Urinary bladder (tissue), 4 donors: ENCODE data around the gene FGF23. TPM values are rescaled to one million over a fixed set of nuclear protein-coding genes. Genes with fewer than 3 reads are reported as not detected.

Source experiments
- DNase-seq: peaks from one replicate; pipeline ENCODE4 v3.0.0-alpha.2; 2015; ENCODE audit errors: extremely low spot score
- H3K27ac ChIP-seq: one replicate; pipeline ENCODE4 v1.5.1; 2013; ENCODE audit warnings: low read depth, mild to moderate bottlenecking, moderate library complexity
- H3K36me3 ChIP-seq: one replicate; pipeline ENCODE4 v1.6.1; 2013; ENCODE audit warnings: mild to moderate bottlenecking, moderate library complexity; ENCODE audit not compliant: insufficient read depth
- H3K4me1 ChIP-seq: one replicate; pipeline ENCODE4 v1.6.1; 2013; ENCODE audit warnings: mild to moderate bottlenecking, moderate library complexity; ENCODE audit not compliant: insufficient read depth
- H3K4me3 ChIP-seq: one replicate; pipeline ENCODE4 v1.5.1; 2013; ENCODE audit warnings: low read depth, low read length
- WGBS: extraction: QIAGEN DNeasy Blood & Tissue Kit; methylation state at CpG from one replicate; pipeline ENCODE4 v1.1.7; 2013; 5-methylcytosine and 5-hydroxymethylcytosine counted together
- polyA plus RNA-seq: library from polyadenylated mRNA; stranded (reverse); fragments of 200-250 nt; gene quantifications from one replicate; pipeline ENCODE4 v1.2.3, GENCODE V29; 2013
- total RNA-seq: library from RNA; depleted of rRNA; stranded (reverse); fragments of >200 nt; gene quantifications from one replicate; pipeline ENCODE4 v1.2.3, GENCODE V29; 2014
- donor health status: healthy with polysubstance abuse.
- donor health status: healthy.

FGF23 gene
- total and polyA plus RNA-seq, 2 donors, result not detected

GRCh38 chr12:4369548-4369947 lies 10.0 kb downstream of the FGF23 start:
- Histone ChIP-seq H3K4me3 (no peak overlapping the region), H3K36me3 (no peaks in the 10 kb centered on the region), H3K27ac (no peak overlapping the region), H3K4me1 (no peaks in the 10 kb centered on the region)
- 91% methylated on average over 4 of the region's 4 CpGs for WGBS
- no peak for DNase-seq

DNA sequence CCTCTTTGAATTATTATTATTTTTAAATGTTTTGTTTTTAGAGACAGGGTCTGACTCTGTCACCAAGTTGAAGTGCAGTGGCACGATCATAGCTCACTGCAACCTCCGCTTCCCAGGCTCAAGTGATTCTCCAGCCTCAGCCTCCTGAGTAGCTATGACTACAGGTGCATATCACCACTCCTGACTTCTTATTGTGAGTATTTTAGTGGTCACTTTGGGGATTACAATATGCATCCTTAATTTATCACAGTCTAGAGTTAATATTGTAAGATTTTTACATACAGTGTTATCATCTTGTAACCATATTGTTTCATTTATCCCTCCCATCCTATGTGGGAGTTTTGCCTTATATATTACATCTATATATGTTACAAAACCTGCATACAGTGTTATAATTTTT lies 13.4 kb downstream of the FGF23 start:
- Histone ChIP-seq H3K4me1 (no peaks in the 10 kb centered on the region), H3K27ac (no peak overlapping the region), H3K4me3 (no peak overlapping the region), H3K36me3 (no peaks in the 10 kb centered on the region)
- DNase-seq, result no peak
- 90% methylated on average over 2 of the region's 2 CpGs for WGBS

DNA sequence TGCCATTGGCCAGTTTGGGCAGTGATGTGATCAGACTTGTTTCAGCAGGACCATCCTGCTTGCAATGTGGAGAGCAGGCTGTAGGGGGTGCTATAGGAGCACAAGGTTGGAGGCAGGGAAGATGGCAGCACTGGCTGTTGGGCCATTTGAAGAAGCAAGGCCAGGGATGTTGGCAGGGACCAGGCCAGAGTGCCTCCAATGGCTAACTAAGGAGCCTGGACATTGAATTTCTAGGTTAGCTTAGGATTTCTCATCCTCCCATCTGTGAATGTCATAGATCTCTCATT lies 23.5 kb downstream of the FGF23 start:
- Histone ChIP-seq H3K27ac (no peak overlapping the region), H3K36me3 (peaks cover 5% of the 10 kb centered on the region), H3K4me3 (no peak overlapping the region), H3K4me1 (no peaks in the 10 kb centered on the region)
- no peak for DNase-seq

GRCh38 chr12:4355156-4356040 lies 24.1 kb downstream of the FGF23 start:
- WGBS, result 56% methylated on average over 3 of the region's 3 CpGs

DNA sequence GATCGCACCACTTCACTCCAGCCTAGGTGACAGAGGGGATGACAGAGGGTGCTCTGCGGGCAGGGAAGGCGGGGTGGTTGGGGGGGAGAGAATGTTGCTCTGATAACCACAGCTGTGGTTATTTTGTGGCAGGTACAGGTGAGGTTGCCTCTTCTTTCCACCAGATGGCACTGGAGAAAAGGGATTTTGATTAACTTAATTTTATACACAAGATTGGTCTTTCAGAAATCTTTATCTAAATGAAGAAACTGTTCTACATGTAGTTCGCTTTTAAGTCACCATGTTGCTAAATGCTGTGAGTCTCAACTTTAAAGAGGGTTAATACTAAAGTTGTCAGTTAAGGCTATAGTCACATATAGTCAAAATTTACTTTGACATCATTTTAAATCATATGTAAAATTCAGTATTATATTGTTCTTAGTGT lies 25.7 kb downstream of the FGF23 start:
- no peak overlapping the region for H3K27ac ChIP-seq
- no peaks in the 10 kb centered on the region for H3K4me1 ChIP-seq
- 42% methylated on average over 4 of the region's 4 CpGs for WGBS
- DNase-seq, result no peak
- no peak overlapping the region for H3K4me3 ChIP-seq
- H3K36me3 ChIP-seq, result peaks cover 5% of the 10 kb centered on the region

More at GRCh38 chr12:4355156-4356040, 24.1 kb downstream of the FGF23 start:
- H3K4me1 ChIP-seq, result no peaks in the 10 kb centered on the region
- H3K27ac ChIP-seq, result no peak overlapping the region
- H3K36me3 ChIP-seq, result peaks cover 5% of the 10 kb centered on the region
- no peak overlapping the region for H3K4me3 ChIP-seq
- no peak for DNase-seq

DNA sequence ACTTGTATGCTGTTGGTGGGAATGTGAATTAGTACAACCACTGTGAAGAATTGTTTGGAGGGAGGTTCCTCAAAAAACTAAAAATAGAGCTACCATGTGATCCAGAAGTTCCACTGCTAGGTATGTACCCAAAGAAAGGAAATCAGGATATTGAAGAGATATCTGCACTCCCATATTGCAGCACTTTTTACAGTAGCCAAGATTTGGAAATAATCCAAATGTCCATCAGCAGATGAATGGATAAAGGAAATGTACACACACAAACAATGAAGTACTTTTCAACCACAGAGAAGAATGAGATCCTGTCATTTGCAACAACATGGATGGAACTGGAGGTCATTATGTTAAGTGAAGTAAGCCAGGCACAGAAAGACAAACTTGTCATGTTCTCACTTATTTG lies 32.6 kb downstream of the FGF23 start:
- Histone ChIP-seq H3K4me1 (no peaks in the 10 kb centered on the region), H3K4me3 (no peak overlapping the region), H3K36me3 (no peaks in the 10 kb centered on the region), H3K27ac (no peak overlapping the region)
- no peak for DNase-seq

GRCh38 chr12:4331842-4332241 lies 47.7 kb downstream of the FGF23 start:
- DNase-seq, result no peak
- H3K27ac ChIP-seq, result no peak overlapping the region
- no peaks in the 10 kb centered on the region for H3K4me1 ChIP-seq
- H3K4me3 ChIP-seq, result no peak overlapping the region
- WGBS, result 55% methylated on average over 4 of the region's 4 CpGs
- H3K36me3 ChIP-seq, result peaks cover 2% of the 10 kb centered on the region

DNA sequence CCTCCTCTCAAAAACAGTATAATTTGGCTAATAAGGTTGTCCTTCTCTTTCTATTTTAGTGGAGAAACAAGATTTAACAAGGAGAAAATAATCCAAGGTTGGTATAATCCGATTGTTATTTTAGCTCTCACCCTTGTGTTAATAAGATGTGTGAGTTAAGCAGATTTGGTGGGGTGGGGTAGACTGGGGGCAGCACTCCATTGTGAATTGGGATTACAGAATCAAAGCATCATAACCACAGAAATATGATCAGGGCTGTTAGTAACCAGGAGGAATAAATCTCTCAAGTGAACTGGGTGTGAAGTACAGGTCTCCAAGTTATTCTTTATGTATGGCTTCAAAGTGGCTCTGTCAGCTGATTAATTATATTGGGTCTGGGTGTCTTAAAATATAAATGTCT lies 48.3 kb downstream of the FGF23 start:
- H3K4me1 ChIP-seq, result no peaks in the 10 kb centered on the region
- no peak overlapping the region for H3K4me3 ChIP-seq
- no peak for DNase-seq
- no peak overlapping the region for H3K27ac ChIP-seq
- WGBS, result 88% methylated on average over 1 of the region's 1 CpG
- H3K36me3 ChIP-seq, result peaks cover 2% of the 10 kb centered on the region

GRCh38 chr12:4330203-4330602 lies 49.3 kb downstream of the FGF23 start:
- Histone ChIP-seq H3K36me3 (peaks cover 2% of the 10 kb centered on the region), H3K4me3 (no peak overlapping the region), H3K4me1 (no peaks in the 10 kb centered on the region), H3K27ac (no peak overlapping the region)
- 99% methylated on average over 3 of the region's 3 CpGs for WGBS
- no peak for DNase-seq

DNA sequence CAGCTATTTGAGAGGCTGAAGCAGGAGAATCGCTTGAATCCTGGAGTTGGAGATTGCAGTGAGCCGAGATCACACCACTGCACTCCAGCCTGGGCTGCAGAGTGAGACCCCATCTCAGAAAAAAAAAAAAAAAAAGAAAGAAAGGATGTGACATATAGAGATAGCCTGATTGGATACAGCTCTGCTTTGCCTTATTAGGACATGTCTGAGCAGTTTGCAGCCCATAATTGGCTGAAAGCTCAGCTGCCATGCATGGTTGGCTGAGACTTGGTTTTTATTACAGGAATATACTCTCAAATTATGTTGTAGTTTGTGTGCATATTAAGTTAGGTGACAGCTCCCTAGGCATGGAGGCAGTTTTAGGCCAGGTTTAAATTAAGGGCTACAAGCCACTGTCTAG lies 52.2 kb downstream of the FGF23 start:
- DNase-seq, result no peak
- Histone ChIP-seq H3K4me3 (no peak overlapping the region), H3K4me1 (no peaks in the 10 kb centered on the region), H3K27ac (no peak overlapping the region), H3K36me3 (peaks cover 2% of the 10 kb centered on the region)
- 95% methylated on average over 2 of the region's 2 CpGs for whole genome bisulfite sequencing

DNA sequence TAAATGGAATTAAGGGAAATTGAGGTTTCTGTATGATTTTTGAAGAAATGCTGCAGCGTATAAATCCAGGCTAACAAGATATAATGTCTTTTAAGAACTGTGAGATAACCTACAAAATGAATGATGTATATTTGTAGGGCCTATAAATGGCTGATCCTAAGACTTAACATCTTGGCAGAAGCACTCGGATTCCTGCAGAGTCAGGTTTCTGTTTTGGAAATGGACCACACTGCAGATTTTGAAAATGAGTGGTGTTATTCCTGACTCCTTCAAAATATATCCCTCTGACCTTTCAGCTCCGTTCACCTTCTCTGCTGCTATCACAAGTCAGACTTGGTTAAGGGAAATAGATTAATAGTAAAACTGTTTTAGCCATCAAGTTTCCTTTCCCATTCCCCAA lies 53.5 kb downstream of the FGF23 start:
- Histone ChIP-seq H3K27ac (no peak overlapping the region), H3K4me3 (no peak overlapping the region), H3K4me1 (no peaks in the 10 kb centered on the region), H3K36me3 (peaks cover 2% of the 10 kb centered on the region)
- DNase-seq, result no peak
- 28% methylated on average over 3 of the region's 3 CpGs for WGBS

- no peak for DNase-seq
- 98% methylated on average over 28 of the region's 28 CpGs for WGBS
- H3K4me3 ChIP-seq, result no peak overlapping the region
- no peaks in the 10 kb centered on the region for H3K4me1 ChIP-seq
- H3K27ac ChIP-seq, result no peak overlapping the region
- peaks cover 2% of the 10 kb centered on the region for H3K36me3 ChIP-seq
Measured at GRCh38 chr12:4324366-4324765, 55.1 kb downstream of the FGF23 start.

- H3K4me3 ChIP-seq, result no peak overlapping the region
- H3K36me3 ChIP-seq, result no peaks in the 10 kb centered on the region
- DNase-seq, result no peak
- no peak overlapping the region for H3K27ac ChIP-seq
- WGBS, result 83% methylated on average over 4 of the region's 4 CpGs
- no peaks in the 10 kb centered on the region for H3K4me1 ChIP-seq
Measured at GRCh38 chr12:4323396-4323795, 56.1 kb downstream of the FGF23 start.

DNA sequence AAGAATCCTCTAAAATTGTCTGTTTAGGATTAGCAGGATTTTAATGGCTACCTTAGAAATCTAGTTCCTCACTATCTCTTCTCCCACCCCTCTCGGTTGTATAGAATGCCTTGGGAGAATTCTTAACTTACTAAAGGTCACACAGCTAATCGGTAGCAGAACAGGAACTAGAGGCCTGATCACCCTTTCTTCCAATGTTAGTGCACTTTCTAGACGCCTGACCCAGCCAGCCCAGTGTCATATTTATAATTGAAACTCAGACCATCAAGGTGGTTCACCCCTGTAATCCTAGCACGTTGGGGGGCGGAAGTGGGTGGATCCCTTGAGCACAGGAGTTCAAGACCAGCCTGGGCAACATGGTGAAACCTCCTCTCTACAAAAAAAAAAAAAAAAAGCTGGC lies 56.8 kb downstream of the FGF23 start:
- 71% methylated on average over 5 of the region's 5 CpGs for WGBS
- Histone ChIP-seq H3K4me3 (no peak overlapping the region), H3K4me1 (no peaks in the 10 kb centered on the region), H3K36me3 (no peaks in the 10 kb centered on the region), H3K27ac (no peak overlapping the region)
- no peak for DNase-seq
